Right kidney (tissue), 1 donor: ENCODE measurements around the gene RBM26.

Experiments used
- DNase-seq: peaks from one replicate; pipeline ENCODE4 v3.0.0-alpha.2; 2016

The RBM26 gene

GRCh38 chr13:79423801-79424642 lies 18.0 kb upstream of the RBM26 start:
- DNase-seq, result no peak

GRCh38 chr13:79423340-79423739 lies 17.3 kb upstream of the RBM26 start:
- DNase-seq, result no peak

- no peak for DNase-seq
Observed at GRCh38 chr13:79419365-79419764, 13.3 kb upstream of the RBM26 start.

- no peak for DNase-seq
Observed at GRCh38 chr13:79417741-79418140, 11.7 kb upstream of the RBM26 start.

- no peak for DNase-seq
Observed at GRCh38 chr13:79413521-79413920, 7.5 kb upstream of the RBM26 start.

- DNase-seq, result no peak
Observed at GRCh38 chr13:79409828-79410227, 3.8 kb upstream of the RBM26 start.

GRCh38 chr13:79407349-79407979 lies 1.4 kb upstream of the RBM26 start:
- DNase-seq, result no peak

- no peak for DNase-seq
Observed at GRCh38 chr13:79406597-79406908, 498 bp upstream of the RBM26 start.

GRCh38 chr13:79405501-79405830 lies 589 bp downstream of the RBM26 start:
- DNase-seq, result no peak

- no peak for DNase-seq
Observed at GRCh38 chr13:79404985-79405384, 1.1 kb downstream of the RBM26 start.

GRCh38 chr13:79404361-79404760 lies 1.7 kb downstream of the RBM26 start:
- no peak for DNase-seq

GRCh38 chr13:79403113-79403512 lies 2.9 kb downstream of the RBM26 start:
- no peak for DNase-seq

GRCh38 chr13:79402679-79403078 lies 3.4 kb downstream of the RBM26 start:
- DNase-seq, result no peak

- no peak for DNase-seq
Observed at GRCh38 chr13:79402074-79402635, 3.9 kb downstream of the RBM26 start.

- DNase-seq, result no peak
Observed at GRCh38 chr13:79401259-79402070, 4.6 kb downstream of the RBM26 start.

GRCh38 chr13:79398915-79399314 lies 7.1 kb downstream of the RBM26 start:
- no peak for DNase-seq

GRCh38 chr13:79398127-79398526 lies 7.9 kb downstream of the RBM26 start:
- no peak for DNase-seq

GRCh38 chr13:79395881-79396280 lies 10.2 kb downstream of the RBM26 start:
- no peak for DNase-seq

- peak; percentile 20 for DNase-seq
Observed at GRCh38 chr13:79393564-79394249, 12.3 kb downstream of the RBM26 start.

GRCh38 chr13:79392882-79393563 lies 13.0 kb downstream of the RBM26 start:
- no peak for DNase-seq

- no peak for DNase-seq
Observed at GRCh38 chr13:79389026-79389425, 17.0 kb downstream of the RBM26 start.

GRCh38 chr13:79387853-79388252 lies 18.2 kb downstream of the RBM26 start:
- no peak for DNase-seq
